ENCODE data around the gene SYNGAP1.

SYNGAP1 gene

DNA sequence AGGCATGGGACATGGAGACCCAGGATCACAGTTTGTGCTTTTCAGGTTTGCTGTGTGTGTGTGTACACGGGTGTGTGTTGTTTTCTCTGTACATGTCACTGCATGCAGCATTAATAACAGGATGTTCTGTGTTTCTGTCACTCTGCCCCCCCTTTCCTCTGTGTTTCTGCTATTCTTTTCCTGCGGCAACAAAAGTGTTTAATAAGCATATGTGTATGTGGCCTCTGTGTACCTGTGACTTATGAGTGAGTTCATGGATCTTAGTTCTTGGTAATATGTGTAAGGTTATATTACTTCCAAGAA is 9.8 kb downstream of the SYNGAP1 start:
- TF ChIP-seq CTCF (conservative IDR thresholded peaks at IDR 0.05; ENCODE audit: control insufficient read depth, insufficient read depth, low read depth, low read length): no peak
- H3K4me3 ChIP-seq (ENCODE audit: control insufficient read depth, low read depth, low read length): no peak overlapping the region
- DNase-seq (ENCODE audit: low read depth): no peak

DNA sequence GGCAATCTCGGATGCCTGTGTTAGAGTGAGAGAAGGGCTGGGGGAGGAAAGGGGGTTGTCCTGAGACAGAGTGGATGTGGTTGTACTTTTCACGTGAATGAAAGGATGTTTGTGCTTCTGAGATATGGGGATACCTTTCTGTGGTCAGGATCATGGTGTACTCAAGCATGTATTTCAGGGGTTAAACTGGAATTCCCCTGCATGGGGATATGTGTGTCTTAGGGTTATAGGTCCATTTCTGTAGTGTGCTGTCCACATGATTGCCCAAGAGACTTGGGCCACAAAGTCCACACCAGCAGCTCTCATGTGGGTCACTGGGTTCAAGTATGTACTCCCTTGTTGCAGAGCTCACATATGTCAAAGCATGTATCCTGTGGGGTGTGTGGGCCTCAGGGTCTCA is 10.5 kb downstream of the SYNGAP1 start:
- H3K4me3 ChIP-seq (ENCODE audit: control insufficient read depth, low read depth, low read length): no peak overlapping the region
- TF ChIP-seq CTCF (conservative IDR thresholded peaks at IDR 0.05; ENCODE audit: control insufficient read depth, insufficient read depth, low read depth, low read length): no peak
- no peak for DNase-seq (ENCODE audit: low read depth)

GRCh38 chr6:33430991-33431879 is 11.4 kb downstream of the SYNGAP1 start:
- peak; percentile 47 for DNase-seq (ENCODE audit: low read depth)
- TF ChIP-seq CTCF (conservative IDR thresholded peaks at IDR 0.05; ENCODE audit: control insufficient read depth, insufficient read depth, low read depth, low read length): no peak
- no peak overlapping the region for H3K4me3 ChIP-seq (ENCODE audit: control insufficient read depth, low read depth, low read length)

DNA sequence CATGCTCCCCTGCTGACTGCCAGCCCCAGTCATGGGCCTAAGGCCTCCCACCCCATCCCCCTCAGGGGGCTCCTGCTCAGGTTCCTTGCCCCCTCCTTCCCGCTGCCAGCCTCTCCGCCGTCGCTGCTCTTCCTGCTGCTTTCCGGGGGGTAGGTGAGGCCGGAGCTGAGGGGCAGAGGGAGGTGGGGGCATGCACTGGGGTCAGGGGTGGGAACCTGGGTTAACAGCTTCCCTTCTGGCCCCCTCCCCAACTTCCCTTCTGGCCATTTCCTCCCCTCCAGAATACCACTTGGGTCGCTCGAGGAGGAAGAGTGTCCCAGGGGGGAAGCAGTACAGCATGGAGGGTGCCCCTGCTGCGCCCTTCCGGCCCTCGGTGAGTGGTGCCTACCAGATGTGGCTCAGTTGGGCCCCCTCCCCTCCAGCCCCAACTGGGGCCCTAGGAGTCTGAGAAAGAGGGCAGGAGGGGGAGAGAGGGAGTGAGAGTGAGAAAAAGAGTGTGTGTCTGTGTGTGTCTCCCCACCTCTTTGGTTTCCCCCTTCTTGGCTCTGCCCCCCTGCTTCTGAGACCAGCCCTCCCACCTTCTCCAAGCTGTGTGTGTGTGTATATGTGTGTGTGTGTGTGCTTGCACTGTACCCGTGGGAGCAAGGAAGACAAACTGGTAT is 12.1 kb downstream of the SYNGAP1 start:
- no peak overlapping the region for H3K4me3 ChIP-seq (ENCODE audit: control insufficient read depth, low read depth, low read length)
- no peak for TF ChIP-seq CTCF (conservative IDR thresholded peaks at IDR 0.05; ENCODE audit: control insufficient read depth, insufficient read depth, low read depth, low read length)
- no peak for DNase-seq (ENCODE audit: low read depth)

DNA sequence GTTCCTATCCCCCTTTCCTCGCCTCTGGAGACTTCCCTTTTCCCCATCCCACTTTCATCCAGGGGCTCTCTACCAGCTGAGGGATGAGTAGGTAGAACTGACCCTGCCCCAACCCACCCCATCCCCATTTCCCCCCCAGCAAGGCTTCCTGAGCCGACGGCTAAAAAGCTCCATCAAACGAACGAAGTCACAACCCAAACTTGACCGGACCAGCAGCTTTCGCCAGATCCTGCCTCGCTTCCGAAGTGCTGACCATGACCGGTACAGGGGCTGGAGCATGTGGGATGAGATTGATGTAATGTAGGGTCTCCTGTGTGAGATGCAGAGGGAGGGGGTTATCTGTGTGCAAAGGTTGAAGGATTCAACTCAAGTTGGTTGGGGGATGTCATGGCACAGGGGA is 12.7 kb downstream of the SYNGAP1 start:
- TF ChIP-seq CTCF (conservative IDR thresholded peaks at IDR 0.05; ENCODE audit: control insufficient read depth, insufficient read depth, low read depth, low read length): no peak
- no peak for DNase-seq (ENCODE audit: low read depth)
- H3K4me3 ChIP-seq (ENCODE audit: control insufficient read depth, low read depth, low read length): no peak overlapping the region

GRCh38 chr6:33433001-33433543 is 13.2 kb downstream of the SYNGAP1 start:
- DNase-seq (ENCODE audit: low read depth): no peak
- no peak for TF ChIP-seq CTCF (conservative IDR thresholded peaks at IDR 0.05; ENCODE audit: control insufficient read depth, insufficient read depth, low read depth, low read length)
- no peak overlapping the region for H3K4me3 ChIP-seq (ENCODE audit: control insufficient read depth, low read depth, low read length)

Measured in fibroblast of mammary gland (primary cell).